Suprapubic skin (tissue), 4 donors: Measurements from ENCODE around the gene BRINP2. TPM values are rescaled to one million over a fixed set of nuclear protein-coding genes. Genes with fewer than 3 reads are reported as not detected.

Experiments
- DNase-seq, 2 donors: peaks; one replicate each; pipeline ENCODE4 v3.0.0-alpha.2; 2019; ENCODE audit warnings: low spot score in 2 of 2
- H3K27ac ChIP-seq: fragments of 200-600 bp; sonication (generic); one replicate; pipeline ENCODE4 v1.5.1; 2019
- H3K27me3 ChIP-seq: fragments of 200-600 bp; sonication (generic); one replicate; pipeline ENCODE4 v1.5.1; 2019
- H3K36me3 ChIP-seq: fragments of 200-600 bp; sonication (generic); one replicate; pipeline ENCODE4 v1.5.1; 2019
- H3K4me1 ChIP-seq: fragments of 200-600 bp; sonication (generic); one replicate; pipeline ENCODE4 v1.5.1; 2019
- H3K4me3 ChIP-seq: fragments of 200-600 bp; sonication (generic); one replicate; pipeline ENCODE4 v1.5.1; 2019; ENCODE audit warnings: mild to moderate bottlenecking
- H3K9me3 ChIP-seq: fragments of 200-600 bp; sonication (generic); one replicate; pipeline ENCODE4 v1.5.1; 2019
- EP300 ChIP-seq: sonication (generic); formaldehyde crosslinking; IDR thresholded peaks from one replicate; pipeline ENCODE4 v1.6.1; 2017; ENCODE audit warnings: antibody characterized with exemption
- POLR2A ChIP-seq, 2 donors: fragments of 450-650 bp; IDR thresholded peaks; one replicate each; pipeline ENCODE4 v1.6.1; 2017; ENCODE audit warnings: antibody characterized with exemption in 2 of 2, mild to moderate bottlenecking in 2 of 2, moderate library complexity in 2 of 2
- POLR2AphosphoS5 ChIP-seq, 3 donors: sonication (generic); formaldehyde crosslinking; IDR thresholded peaks; one replicate each; pipeline ENCODE4 v1.6.1; 2017; ENCODE audit warnings: antibody characterized with exemption in 3 of 3
- WGBS: methylation state at CpG from one replicate; pipeline ENCODE4 v1.1.5; 2018; 5-methylcytosine and 5-hydroxymethylcytosine counted together
- total RNA-seq, 4 donors: library from RNA; depleted of rRNA; stranded (reverse); fragments of >200 nt; gene quantifications; one replicate each; pipeline ENCODE4 v1.1.0, GENCODE V29; 2016
- TF ChIP-seq, protein P1 (sequence below), 2 donors: fragments of 200-600 bp in 1 of 2; fragments of 450-650 bp in 1 of 2; sonication (generic) in 1 of 2; IDR thresholded peaks; one replicate each; pipeline ENCODE4 v1.5.1; 2016 to 2019; ENCODE audit warnings: antibody characterized with exemption in 2 of 2, mild to moderate bottlenecking in 1 of 2, moderate library complexity in 1 of 2

The BRINP2 gene
- total RNA-seq, result under 1 TPM in 2 of 4 donors, not detected in 2; 0.30 to 0.39 TPM

DNA sequence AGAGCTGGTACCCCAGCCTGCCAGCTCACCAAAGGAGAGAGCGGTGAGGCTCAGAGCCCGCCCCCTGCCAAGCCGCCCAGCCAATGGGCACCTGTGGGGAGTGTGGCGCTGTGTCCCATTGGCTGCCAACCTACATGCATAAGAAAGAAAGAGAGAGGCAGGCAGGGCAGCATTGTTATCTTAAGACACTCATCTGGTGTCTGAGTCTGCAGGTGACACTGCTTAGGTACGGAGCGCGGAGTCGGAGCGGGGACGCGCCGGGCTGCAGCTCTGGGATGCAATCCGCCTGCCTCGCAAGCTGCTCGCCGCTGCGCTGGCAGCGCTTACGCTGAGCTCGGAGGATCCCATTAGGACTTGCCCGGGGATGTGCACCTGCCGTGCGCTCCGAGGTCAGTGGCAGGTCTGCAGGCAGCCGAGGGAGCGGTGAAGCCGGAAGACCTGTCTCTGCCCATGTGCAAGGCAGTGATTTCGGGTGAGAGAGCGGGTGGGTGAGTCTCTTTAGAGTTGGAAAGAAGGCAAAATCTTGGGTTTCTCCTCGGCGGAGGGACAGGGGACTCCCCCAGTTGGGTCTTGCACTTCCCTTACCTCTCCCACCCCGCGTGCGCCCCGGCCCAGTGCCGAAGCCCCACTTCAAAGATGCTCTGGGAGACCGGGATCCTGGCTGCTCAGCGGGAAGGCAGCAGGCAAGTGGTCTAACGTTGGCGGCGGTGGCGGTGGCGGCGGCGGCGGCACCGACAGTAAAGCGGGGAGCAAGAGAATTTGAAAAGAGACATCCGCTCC is at the start of gene BRINP2:
Gene BRINP2, plus strand, starts transcription at position 203 of the 780 bp plus-strand sequence. CDS start 58,919 bp downstream, outside the sequence.
- Histone ChIP-seq H3K27ac (no peak within 1 kb of the TSS), H3K4me1 (peaks cover 13% of the 10 kb centered on the region), H3K36me3 (no peaks in the 10 kb centered on the region), H3K27me3 (peaks cover 82% of the 10 kb centered on the region), H3K9me3 (no peaks in the 10 kb centered on the region), H3K4me3 (peak within 1 kb of the TSS; percentile 40)
- WGBS, result 1% methylated on average over 49 of the region's 49 CpGs
- no peak for DNase-seq
- TF ChIP-seq POLR2A (IDR thresholded peaks at IDR 0.05) (no peak), POLR2AphosphoS5 (IDR thresholded peaks at IDR 0.05) (no peak), EP300 (no peak)
- TF ChIP-seq, protein P1, sequence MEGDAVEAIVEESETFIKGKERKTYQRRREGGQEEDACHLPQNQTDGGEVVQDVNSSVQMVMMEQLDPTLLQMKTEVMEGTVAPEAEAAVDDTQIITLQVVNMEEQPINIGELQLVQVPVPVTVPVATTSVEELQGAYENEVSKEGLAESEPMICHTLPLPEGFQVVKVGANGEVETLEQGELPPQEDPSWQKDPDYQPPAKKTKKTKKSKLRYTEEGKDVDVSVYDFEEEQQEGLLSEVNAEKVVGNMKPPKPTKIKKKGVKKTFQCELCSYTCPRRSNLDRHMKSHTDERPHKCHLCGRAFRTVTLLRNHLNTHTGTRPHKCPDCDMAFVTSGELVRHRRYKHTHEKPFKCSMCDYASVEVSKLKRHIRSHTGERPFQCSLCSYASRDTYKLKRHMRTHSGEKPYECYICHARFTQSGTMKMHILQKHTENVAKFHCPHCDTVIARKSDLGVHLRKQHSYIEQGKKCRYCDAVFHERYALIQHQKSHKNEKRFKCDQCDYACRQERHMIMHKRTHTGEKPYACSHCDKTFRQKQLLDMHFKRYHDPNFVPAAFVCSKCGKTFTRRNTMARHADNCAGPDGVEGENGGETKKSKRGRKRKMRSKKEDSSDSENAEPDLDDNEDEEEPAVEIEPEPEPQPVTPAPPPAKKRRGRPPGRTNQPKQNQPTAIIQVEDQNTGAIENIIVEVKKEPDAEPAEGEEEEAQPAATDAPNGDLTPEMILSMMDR (IDR thresholded peaks at IDR 0.05), result no peak

DNA sequence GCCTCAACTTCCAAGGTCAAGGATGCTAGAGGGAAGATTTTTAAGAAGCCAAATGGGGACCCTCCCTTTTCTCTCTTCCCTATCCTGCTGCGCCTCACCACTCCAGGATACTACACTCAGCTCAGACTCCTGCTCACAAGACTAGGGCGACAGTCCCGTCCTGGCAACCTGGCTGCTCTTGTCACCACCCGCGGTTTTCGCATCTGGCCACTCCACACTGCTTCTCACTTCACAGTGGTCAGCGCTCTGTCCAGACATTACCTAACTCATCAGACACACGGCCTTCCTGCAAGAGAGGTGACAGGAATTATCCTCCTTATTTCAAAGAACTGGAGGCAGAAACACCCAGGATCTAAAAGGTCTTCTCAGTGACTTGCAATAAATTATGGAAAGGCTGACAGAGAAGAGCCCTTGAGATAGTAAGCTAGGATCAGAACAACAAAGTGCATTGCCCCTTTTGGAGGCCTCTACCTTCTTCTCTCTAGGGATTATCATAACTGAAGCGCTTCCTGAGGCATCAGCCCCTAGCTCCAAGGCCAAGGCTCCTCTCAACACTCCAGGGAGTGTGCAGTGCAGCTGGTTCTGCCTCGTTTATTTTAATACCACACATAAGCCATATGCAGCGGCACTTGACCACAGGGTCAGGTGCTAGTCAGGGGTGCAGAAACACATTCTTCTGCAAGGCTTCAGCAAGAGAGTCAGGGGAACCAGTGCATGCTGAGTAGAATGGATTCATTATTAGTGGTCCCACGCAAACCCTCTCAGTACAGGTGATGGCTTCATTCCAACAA is 48.1 kb upstream of the BRINP2 start:
- 89% methylated on average over 12 of the region's 12 CpGs for WGBS
- no peak for DNase-seq
- TF ChIP-seq POLR2A (IDR thresholded peaks at IDR 0.05) (no peak), POLR2AphosphoS5 (IDR thresholded peaks at IDR 0.05) (no peak), EP300 (no peak)
- TF ChIP-seq, protein P1 (IDR thresholded peaks at IDR 0.05), result no peak
- Histone ChIP-seq H3K36me3 (no peaks in the 10 kb centered on the region), H3K9me3 (no peaks in the 10 kb centered on the region), H3K4me3 (no peak overlapping the region), H3K27me3 (no peaks in the 10 kb centered on the region), H3K4me1 (no peaks in the 10 kb centered on the region), H3K27ac (no peak overlapping the region)

DNA sequence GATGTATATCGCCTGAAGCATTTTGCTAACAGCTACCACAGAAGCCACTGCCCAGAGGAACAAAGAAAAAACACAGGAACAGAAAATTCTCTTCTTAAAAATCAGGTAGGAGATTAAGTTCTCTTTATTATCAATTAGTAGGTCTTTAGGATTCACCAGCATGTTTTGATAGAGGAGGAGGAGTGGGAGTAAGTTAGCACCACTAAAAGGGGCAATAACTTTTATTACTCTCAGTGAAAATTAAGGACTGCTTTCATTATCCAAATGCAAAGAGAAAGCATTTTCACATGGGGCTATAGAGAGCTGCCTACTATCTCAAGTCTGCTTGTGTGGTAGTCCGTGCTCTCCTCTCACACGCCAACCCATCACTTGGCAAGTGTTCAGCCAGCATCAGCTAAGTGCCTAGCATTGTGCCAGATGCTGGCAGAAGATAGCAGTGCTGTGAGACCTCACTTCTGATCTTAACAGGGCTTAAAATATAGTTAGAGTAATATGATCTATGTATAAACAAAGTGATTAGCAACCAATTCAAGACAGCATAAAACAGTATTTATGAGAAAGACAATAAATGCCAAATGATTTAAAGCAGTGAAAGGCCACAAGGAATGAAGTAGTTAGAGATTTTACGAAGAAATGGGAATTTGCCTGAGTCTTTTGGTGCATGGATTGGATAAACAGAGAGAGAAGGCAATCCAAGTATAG is 46.0 kb upstream of the BRINP2 start:
- H3K4me1 ChIP-seq, result no peaks in the 10 kb centered on the region
- TF ChIP-seq POLR2AphosphoS5 (IDR thresholded peaks at IDR 0.05) (no peak), EP300 (no peak), POLR2A (IDR thresholded peaks at IDR 0.05) (no peak)
- TF ChIP-seq, protein P1 (IDR thresholded peaks at IDR 0.05), result no peak
- no peak overlapping the region for H3K27ac ChIP-seq
- no peaks in the 10 kb centered on the region for H3K9me3 ChIP-seq
- H3K4me3 ChIP-seq, result no peak overlapping the region
- DNase-seq, result no peak
- no peaks in the 10 kb centered on the region for H3K27me3 ChIP-seq
- 91% methylated on average over 4 of the region's 4 CpGs for WGBS
- H3K36me3 ChIP-seq, result no peaks in the 10 kb centered on the region

DNA sequence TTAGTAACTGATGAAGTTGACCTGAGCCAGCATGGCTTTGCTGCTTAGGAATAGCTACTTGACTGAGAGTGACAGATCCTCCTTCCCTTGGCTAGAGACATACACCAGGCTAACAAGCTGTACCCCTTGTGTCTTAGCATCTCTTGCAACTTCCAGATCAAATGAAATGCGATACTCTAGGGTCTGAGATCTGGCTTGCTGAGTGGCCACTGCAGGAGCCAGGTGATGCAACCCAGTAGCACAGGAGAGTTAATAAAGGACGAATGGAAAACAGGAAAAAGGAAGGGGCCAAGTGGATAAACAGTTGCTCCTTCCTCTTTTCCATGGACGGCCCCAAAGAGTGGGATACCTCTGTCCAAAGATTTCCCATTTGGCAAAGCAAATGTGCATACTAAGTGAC is 44.5 kb upstream of the BRINP2 start:
- H3K36me3 ChIP-seq, result no peaks in the 10 kb centered on the region
- WGBS, result 76% methylated on average over 3 of the region's 3 CpGs
- H3K4me3 ChIP-seq, result no peak overlapping the region
- no peak overlapping the region for H3K27ac ChIP-seq
- TF ChIP-seq POLR2A (IDR thresholded peaks at IDR 0.05) (no peak), EP300 (no peak), POLR2AphosphoS5 (IDR thresholded peaks at IDR 0.05) (no peak)
- TF ChIP-seq, protein P1 (IDR thresholded peaks at IDR 0.05), result no peak
- no peaks in the 10 kb centered on the region for H3K4me1 ChIP-seq
- DNase-seq, result no peak
- H3K27me3 ChIP-seq, result no peaks in the 10 kb centered on the region
- H3K9me3 ChIP-seq, result no peaks in the 10 kb centered on the region
